HepG2 (cell line): ENCODE measurements around the gene VDAC1. TPM values are rescaled to one million over a fixed set of nuclear protein-coding genes. Genes with fewer than 3 reads are reported as not detected.

Experiments
- BATF2 ChIP-seq: sonication (generic); formaldehyde crosslinking; IDR thresholded peaks from 2 replicates; pipeline ENCODE4 v1.8.0; 2022; ENCODE audit warnings: mild to moderate bottlenecking, missing genetic modification reagents, moderate library complexity
- ELF1 ChIP-seq: sonication (generic); formaldehyde crosslinking; IDR thresholded peaks from 2 replicates; pipeline ENCODE4 v1.4.0; 2020; ENCODE audit warnings: missing genetic modification reagents
- EZH2 ChIP-seq: conservative IDR thresholded peaks from 2 replicates; pipeline ENCODE4 v1.6.1; 2012; ENCODE audit warnings: mild to moderate bottlenecking, low read depth, low read length, moderate library complexity
- GATA4 ChIP-seq: sonication (generic); IDR thresholded peaks from 2 replicates; pipeline ENCODE4 v1.6.1; 2016; ENCODE audit warnings: antibody characterized with exemption, low read depth, borderline replicate concordance
- HOXA3 ChIP-seq: sonication (generic); formaldehyde crosslinking; IDR thresholded peaks from 2 replicates; pipeline ENCODE4 v1.5.0; 2020; ENCODE audit warnings: missing genetic modification reagents
- MLX ChIP-seq: IDR thresholded peaks from 2 replicates; pipeline ENCODE4 v1.6.1; 2016
- RBM39 ChIP-seq: fragments of 200-400 bp; formaldehyde crosslinking; IDR thresholded peaks from one replicate; pipeline ENCODE4 v1.6.1; 2018; ENCODE audit warnings: antibody characterized with exemption, mild to moderate bottlenecking, low read depth, low read length; ENCODE audit not compliant: poor library complexity, severe bottlenecking
- REL ChIP-seq: sonication (generic); formaldehyde crosslinking; conservative IDR thresholded peaks from 2 replicates; pipeline ENCODE4 v1.8.0; 2022; ENCODE audit warnings: mild to moderate bottlenecking, missing genetic modification reagents, moderate library complexity
- RFX5 ChIP-seq: IDR thresholded peaks from 2 replicates; pipeline ENCODE4 v1.6.1; 2011; ENCODE audit warnings: low read depth, low read length, improper control_type of control experiment
- RNF2 ChIP-seq: fragments of 450-650 bp; conservative IDR thresholded peaks from 2 replicates; pipeline ENCODE4 v1.6.1; 2016; ENCODE audit warnings: low read depth
- SRSF1 ChIP-seq: fragments of 200-400 bp; formaldehyde crosslinking; optimal IDR thresholded peaks from 2 replicates; pipeline ENCODE3; 2017; ENCODE audit warnings: mild to moderate bottlenecking, low read depth, low read length, moderate library complexity
- SSRP1 ChIP-seq: IDR thresholded peaks from 2 replicates; pipeline ENCODE4 v1.6.1; 2016; ENCODE audit warnings: control low read depth
- TRAFD1 ChIP-seq: sonication (generic); formaldehyde crosslinking; IDR thresholded peaks from 2 replicates; pipeline ENCODE4 v1.5.1; 2020; ENCODE audit warnings: missing genetic modification reagents, mild to moderate bottlenecking, borderline replicate concordance
- ZFP36 ChIP-seq: fragments of 150-350 bp; IDR thresholded peaks from 2 replicates; pipeline ENCODE4 v1.6.1; 2018; ENCODE audit warnings: borderline replicate concordance, low read length, low read depth; ENCODE audit not compliant: partially characterized antibody
- ZNF20 ChIP-seq: sonication (generic); formaldehyde crosslinking; IDR thresholded peaks from 2 replicates; pipeline ENCODE4 v1.4.0; 2020; ENCODE audit warnings: mild to moderate bottlenecking, moderate library complexity, missing genetic modification reagents
- ZNF280D ChIP-seq: sonication (generic); formaldehyde crosslinking; IDR thresholded peaks from 2 replicates; pipeline ENCODE4 v1.5.1; 2020; ENCODE audit warnings: mild to moderate bottlenecking, missing genetic modification reagents
- ZNF468 ChIP-seq: sonication (generic); formaldehyde crosslinking; IDR thresholded peaks from 2 replicates; pipeline ENCODE4 v1.8.0; 2022; ENCODE audit warnings: mild to moderate bottlenecking, moderate library complexity, missing genetic modification reagents
- ZNF780A ChIP-seq: sonication (generic); formaldehyde crosslinking; IDR thresholded peaks from 2 replicates; pipeline ENCODE4 v1.8.0; 2022; ENCODE audit warnings: mild to moderate bottlenecking, missing genetic modification reagents, moderate library complexity
- ZSCAN25 ChIP-seq: sonication (generic); formaldehyde crosslinking; IDR thresholded peaks from 2 replicates; pipeline ENCODE4 v1.8.0; 2022; ENCODE audit warnings: mild to moderate bottlenecking, missing genetic modification reagents
- ZXDC ChIP-seq: sonication (generic); formaldehyde crosslinking; IDR thresholded peaks from 2 replicates; pipeline ENCODE4 v1.5.0; 2020; ENCODE audit warnings: mild to moderate bottlenecking, missing genetic modification reagents
- polyA plus RNA-seq, 8 experiments: library from polyadenylated mRNA; depleted of rRNA in 3 of 8; stranded (reverse) in 7 of 8; unstranded in 1 of 8; fragments of >200 nt; fragmentation: Illumina TruSeq in 4 of 8; extraction: Trizol in 4 of 8; gene quantifications; 2 replicates each; pipeline versions ENCODE4 v1.2.1 to v1.2.3, GENCODE V29; 2011 to 2016; ENCODE audit warnings: low read depth in 4 of 8, missing spikeins in 1 of 8, mixed read lengths in 1 of 8; ENCODE audit not compliant: insufficient read depth in 1 of 8
- total RNA-seq, 5 experiments: library from RNA; depleted of rRNA; stranded (reverse); fragments of >200 nt; fragmentation: Illumina TruSeq; extraction: Trizol; gene quantifications; 2 replicates each; pipeline ENCODE4 v1.2.3, GENCODE V29; 2016; ENCODE audit warnings: low read depth in 1 of 5

Gene VDAC1
- total and polyA plus RNA-seq, 2 of the 13 experiments (the other 11 are each of a cell fraction or from before 2014, with no cell fraction given), result 112 to 380 TPM

GRCh38 chr5:134018154-134018985, 13.6 kb upstream of the VDAC1 start (continued):
- no peak for TF ChIP-seq REL (CRISPR knock-in tag)
- no peak for TF ChIP-seq RNF2
- no peak for TF ChIP-seq ZNF20 (CRISPR knock-in tag)
- TF ChIP-seq ZXDC (CRISPR knock-in tag), result no peak
- no peak for TF ChIP-seq ZNF780A (CRISPR knock-in tag)
- no peak for TF ChIP-seq EZH2
- no peak; the same call in 1 of the 2 replicates for TF ChIP-seq TRAFD1 (CRISPR knock-in tag)
- TF ChIP-seq ZNF280D, result no peak
- no peak for TF ChIP-seq BATF2 (CRISPR knock-in tag)
- peak; percentile 42; the same call in 1 of the 2 replicates for TF ChIP-seq ELF1 (CRISPR knock-in tag)
- TF ChIP-seq GATA4, result no peak
- 0 out of 2 replicates have a peak, but pooled peaks have one; percentile 34 for TF ChIP-seq SSRP1
- TF ChIP-seq HOXA3, result peak; percentile 83
- TF ChIP-seq ZFP36, result no peak
- no peak for TF ChIP-seq ZNF468 (CRISPR knock-in tag)
- no peak for TF ChIP-seq RFX5
- no peak for TF ChIP-seq RBM39
- TF ChIP-seq MLX (CRISPR knock-in tag), result 0 out of 2 replicates have a peak, but pooled peaks have one; percentile 27
- TF ChIP-seq SRSF1, result no peak
- peak; percentile 12; the same call in 1 of the 2 replicates for TF ChIP-seq ZSCAN25
